ENCODE results near the gene YBX1.

- TF ChIP-seq CTCF (IDR thresholded peaks at IDR 0.05) (no peak), POLR2A (IDR thresholded peaks at IDR 0.05) (no peak)
These were observed 50.0 kb downstream of the YBX1 start for GRCh38 chr1:42732126-42732680.

Data from Peyer's patch (tissue), 4 donors.